Measurements from ENCODE around the gene GNG14. TPM values are rescaled to one million over a fixed set of nuclear protein-coding genes. Genes with fewer than 3 reads are reported as not detected.
A peak's percentile ranks its signal among the peaks of the same experiment; 100 is the strongest.

GNG14 gene
- total and polyA plus RNA-seq, 2 of the 13 experiments (the other 11 are each of a cell fraction or from before 2014, with no cell fraction given): not detected

DNA sequence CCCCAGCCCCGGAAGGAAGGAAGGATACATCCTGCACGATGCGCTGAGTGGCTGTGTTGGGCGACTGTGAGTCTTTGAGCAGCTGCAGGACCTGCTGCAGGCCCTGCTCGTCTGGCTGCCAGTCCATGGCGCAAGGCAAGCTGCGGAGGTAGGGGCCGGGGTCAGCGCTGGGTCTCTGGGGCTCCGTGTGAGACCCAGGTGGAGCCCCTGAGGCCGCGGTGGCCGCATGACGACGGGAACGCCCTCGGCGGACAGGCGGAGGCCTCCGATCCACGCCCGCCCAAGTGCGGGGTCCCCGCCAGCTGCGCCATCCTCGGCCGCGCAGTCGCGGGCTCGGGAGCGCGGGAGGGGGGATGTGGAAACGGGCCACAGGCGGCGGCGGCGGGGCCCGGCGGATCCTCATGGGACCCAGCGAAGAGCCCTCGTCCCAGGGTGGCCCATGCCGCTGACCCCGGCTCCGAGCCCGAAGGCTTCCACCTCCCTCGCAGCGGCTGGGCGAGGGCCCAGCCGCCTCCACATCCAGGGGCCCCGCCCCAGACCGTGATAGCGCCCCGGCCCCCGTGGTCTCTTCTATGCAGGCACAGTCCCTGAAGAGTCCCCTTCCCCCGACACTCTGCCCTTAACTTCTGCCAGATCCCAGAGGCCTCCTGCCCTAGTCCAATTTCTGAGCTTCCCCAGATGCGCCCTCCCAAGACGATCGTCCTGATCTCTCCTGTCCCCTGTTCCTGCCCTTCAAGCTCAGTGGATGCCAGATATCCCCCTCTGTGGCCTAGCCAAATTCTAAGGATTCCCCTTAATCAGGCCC is 33.3 kb downstream of the GNG14 start (continued):
- TF ChIP-seq, protein P1, sequence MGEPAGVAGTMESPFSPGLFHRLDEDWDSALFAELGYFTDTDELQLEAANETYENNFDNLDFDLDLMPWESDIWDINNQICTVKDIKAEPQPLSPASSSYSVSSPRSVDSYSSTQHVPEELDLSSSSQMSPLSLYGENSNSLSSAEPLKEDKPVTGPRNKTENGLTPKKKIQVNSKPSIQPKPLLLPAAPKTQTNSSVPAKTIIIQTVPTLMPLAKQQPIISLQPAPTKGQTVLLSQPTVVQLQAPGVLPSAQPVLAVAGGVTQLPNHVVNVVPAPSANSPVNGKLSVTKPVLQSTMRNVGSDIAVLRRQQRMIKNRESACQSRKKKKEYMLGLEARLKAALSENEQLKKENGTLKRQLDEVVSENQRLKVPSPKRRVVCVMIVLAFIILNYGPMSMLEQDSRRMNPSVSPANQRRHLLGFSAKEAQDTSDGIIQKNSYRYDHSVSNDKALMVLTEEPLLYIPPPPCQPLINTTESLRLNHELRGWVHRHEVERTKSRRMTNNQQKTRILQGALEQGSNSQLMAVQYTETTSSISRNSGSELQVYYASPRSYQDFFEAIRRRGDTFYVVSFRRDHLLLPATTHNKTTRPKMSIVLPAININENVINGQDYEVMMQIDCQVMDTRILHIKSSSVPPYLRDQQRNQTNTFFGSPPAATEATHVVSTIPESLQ (CRISPR knock-in tag; conservative IDR thresholded peaks at IDR 0.05): 0 out of 2 replicates have a peak, but pooled peaks have one; percentile 39
- TF ChIP-seq ZNF781 (CRISPR knock-in tag; IDR thresholded peaks at IDR 0.05; ENCODE audit: borderline replicate concordance, not compliant biosample characterization): no peak
- 0 out of 2 replicates have a peak, but pooled peaks have one; percentile 38 for TF ChIP-seq ZC3H13 (CRISPR knock-in tag; IDR thresholded peaks at IDR 0.05)
- no peak for TF ChIP-seq SMYD3 (CRISPR knock-in tag; IDR thresholded peaks at IDR 0.05)
- peak; percentile 3; the same call in 1 of the 2 replicates for TF ChIP-seq KMT2A (CRISPR knock-in tag; IDR thresholded peaks at IDR 0.05)
- peak; percentile 57 for TF ChIP-seq ZFY (CRISPR knock-in tag; IDR thresholded peaks at IDR 0.05)
- TF ChIP-seq RARA (CRISPR knock-in tag; IDR thresholded peaks at IDR 0.05): no peak
- no peak for TF ChIP-seq ZBTB42 (CRISPR knock-in tag; IDR thresholded peaks at IDR 0.05)
- no peak for TF ChIP-seq ZNF572 (CRISPR knock-in tag; IDR thresholded peaks at IDR 0.05)
- TF ChIP-seq, protein P2, sequence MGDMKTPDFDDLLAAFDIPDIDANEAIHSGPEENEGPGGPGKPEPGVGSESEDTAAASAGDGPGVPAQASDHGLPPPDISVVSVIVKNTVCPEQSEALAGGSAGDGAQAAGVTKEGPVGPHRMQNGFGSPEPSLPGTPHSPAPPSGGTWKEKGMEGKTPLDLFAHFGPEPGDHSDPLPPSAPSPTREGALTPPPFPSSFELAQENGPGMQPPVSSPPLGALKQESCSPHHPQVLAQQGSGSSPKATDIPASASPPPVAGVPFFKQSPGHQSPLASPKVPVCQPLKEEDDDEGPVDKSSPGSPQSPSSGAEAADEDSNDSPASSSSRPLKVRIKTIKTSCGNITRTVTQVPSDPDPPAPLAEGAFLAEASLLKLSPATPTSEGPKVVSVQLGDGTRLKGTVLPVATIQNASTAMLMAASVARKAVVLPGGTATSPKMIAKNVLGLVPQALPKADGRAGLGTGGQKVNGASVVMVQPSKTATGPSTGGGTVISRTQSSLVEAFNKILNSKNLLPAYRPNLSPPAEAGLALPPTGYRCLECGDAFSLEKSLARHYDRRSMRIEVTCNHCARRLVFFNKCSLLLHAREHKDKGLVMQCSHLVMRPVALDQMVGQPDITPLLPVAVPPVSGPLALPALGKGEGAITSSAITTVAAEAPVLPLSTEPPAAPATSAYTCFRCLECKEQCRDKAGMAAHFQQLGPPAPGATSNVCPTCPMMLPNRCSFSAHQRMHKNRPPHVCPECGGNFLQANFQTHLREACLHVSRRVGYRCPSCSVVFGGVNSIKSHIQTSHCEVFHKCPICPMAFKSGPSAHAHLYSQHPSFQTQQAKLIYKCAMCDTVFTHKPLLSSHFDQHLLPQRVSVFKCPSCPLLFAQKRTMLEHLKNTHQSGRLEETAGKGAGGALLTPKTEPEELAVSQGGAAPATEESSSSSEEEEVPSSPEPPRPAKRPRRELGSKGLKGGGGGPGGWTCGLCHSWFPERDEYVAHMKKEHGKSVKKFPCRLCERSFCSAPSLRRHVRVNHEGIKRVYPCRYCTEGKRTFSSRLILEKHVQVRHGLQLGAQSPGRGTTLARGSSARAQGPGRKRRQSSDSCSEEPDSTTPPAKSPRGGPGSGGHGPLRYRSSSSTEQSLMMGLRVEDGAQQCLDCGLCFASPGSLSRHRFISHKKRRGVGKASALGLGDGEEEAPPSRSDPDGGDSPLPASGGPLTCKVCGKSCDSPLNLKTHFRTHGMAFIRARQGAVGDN (CRISPR knock-in tag; IDR thresholded peaks at IDR 0.05): peak; percentile 44
- TF ChIP-seq MYC (CRISPR knock-in tag; IDR thresholded peaks at IDR 0.05; ENCODE audit: borderline replicate concordance): peak; percentile 21; the same call in 1 of the 2 replicates
- TF ChIP-seq ETV5 (CRISPR knock-in tag; IDR thresholded peaks at IDR 0.05; ENCODE audit: borderline replicate concordance): 0 out of 2 replicates have a peak, but pooled peaks have one; percentile 18
- no peak for TF ChIP-seq HNF4G (IDR thresholded peaks at IDR 0.05; ENCODE audit: borderline replicate concordance, low read depth, low read length)
- no peak for TF ChIP-seq HNF4G (CRISPR knock-in tag; IDR thresholded peaks at IDR 0.05; ENCODE audit: borderline replicate concordance, low read depth)
- peak; percentile 54; the same call in 1 of the 2 replicates for TF ChIP-seq ZNF768 (CRISPR knock-in tag; IDR thresholded peaks at IDR 0.05)
- TF ChIP-seq, protein P3, sequence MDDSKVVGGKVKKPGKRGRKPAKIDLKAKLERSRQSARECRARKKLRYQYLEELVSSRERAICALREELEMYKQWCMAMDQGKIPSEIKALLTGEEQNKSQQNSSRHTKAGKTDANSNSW (CRISPR knock-in tag; IDR thresholded peaks at IDR 0.05; ENCODE audit: borderline replicate concordance): 0 out of 2 replicates have a peak, but pooled peaks have one; percentile 46
- no peak for TF ChIP-seq BHLHE40 (IDR thresholded peaks at IDR 0.05; ENCODE audit: low read length)
- peak; percentile 30 for TF ChIP-seq HNRNPLL (IDR thresholded peaks at IDR 0.05; ENCODE audit: low read depth, low read length, poor library complexity, severe bottlenecking)
- TF ChIP-seq, protein P4, sequence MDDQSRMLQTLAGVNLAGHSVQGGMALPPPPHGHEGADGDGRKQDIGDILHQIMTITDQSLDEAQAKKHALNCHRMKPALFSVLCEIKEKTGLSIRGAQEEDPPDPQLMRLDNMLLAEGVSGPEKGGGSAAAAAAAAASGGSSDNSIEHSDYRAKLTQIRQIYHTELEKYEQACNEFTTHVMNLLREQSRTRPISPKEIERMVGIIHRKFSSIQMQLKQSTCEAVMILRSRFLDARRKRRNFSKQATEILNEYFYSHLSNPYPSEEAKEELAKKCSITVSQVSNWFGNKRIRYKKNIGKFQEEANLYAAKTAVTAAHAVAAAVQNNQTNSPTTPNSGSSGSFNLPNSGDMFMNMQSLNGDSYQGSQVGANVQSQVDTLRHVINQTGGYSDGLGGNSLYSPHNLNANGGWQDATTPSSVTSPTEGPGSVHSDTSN (CRISPR knock-in tag; IDR thresholded peaks at IDR 0.05; ENCODE audit: borderline replicate concordance): no peak
- no peak for TF ChIP-seq ZNF12 (CRISPR knock-in tag; IDR thresholded peaks at IDR 0.05)
- TF ChIP-seq SPEN (CRISPR knock-in tag; IDR thresholded peaks at IDR 0.05; ENCODE audit: low read depth): 0 out of 2 replicates have a peak, but pooled peaks have one; percentile 45
- TF ChIP-seq PHF8 (CRISPR knock-in tag; IDR thresholded peaks at IDR 0.05): peak; percentile 7; the same call in 1 of the 2 replicates
- no peak for TF ChIP-seq RFXANK (CRISPR knock-in tag; IDR thresholded peaks at IDR 0.05)
